ENCODE results near the gene IER2.

GRCh38 chr19:13190781-13191540, 40.8 kb downstream of the IER2 start:
- no peak for TF ChIP-seq POLR2A (IDR thresholded peaks at IDR 0.05; ENCODE audit: low read length)
- TF ChIP-seq GATA1 (IDR thresholded peaks at IDR 0.05; ENCODE audit: low read depth, low read length): no peak
